Measurements from ENCODE around the gene KSR1.

GRCh38 chr17:27566671-27567562 lies 110.7 kb downstream of the KSR1 start:
- TF ChIP-seq, protein P1, sequence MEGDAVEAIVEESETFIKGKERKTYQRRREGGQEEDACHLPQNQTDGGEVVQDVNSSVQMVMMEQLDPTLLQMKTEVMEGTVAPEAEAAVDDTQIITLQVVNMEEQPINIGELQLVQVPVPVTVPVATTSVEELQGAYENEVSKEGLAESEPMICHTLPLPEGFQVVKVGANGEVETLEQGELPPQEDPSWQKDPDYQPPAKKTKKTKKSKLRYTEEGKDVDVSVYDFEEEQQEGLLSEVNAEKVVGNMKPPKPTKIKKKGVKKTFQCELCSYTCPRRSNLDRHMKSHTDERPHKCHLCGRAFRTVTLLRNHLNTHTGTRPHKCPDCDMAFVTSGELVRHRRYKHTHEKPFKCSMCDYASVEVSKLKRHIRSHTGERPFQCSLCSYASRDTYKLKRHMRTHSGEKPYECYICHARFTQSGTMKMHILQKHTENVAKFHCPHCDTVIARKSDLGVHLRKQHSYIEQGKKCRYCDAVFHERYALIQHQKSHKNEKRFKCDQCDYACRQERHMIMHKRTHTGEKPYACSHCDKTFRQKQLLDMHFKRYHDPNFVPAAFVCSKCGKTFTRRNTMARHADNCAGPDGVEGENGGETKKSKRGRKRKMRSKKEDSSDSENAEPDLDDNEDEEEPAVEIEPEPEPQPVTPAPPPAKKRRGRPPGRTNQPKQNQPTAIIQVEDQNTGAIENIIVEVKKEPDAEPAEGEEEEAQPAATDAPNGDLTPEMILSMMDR (conservative IDR thresholded peaks at IDR 0.05; ENCODE audit: low read depth in 2 of 2), result no peak
- no peak for TF ChIP-seq CREB1 (CRISPR knock-in tag; IDR thresholded peaks at IDR 0.05; ENCODE audit: low read depth)
- TF ChIP-seq EZH2 (IDR thresholded peaks at IDR 0.05; ENCODE audit: low read depth, unreplicated experiment), result no peak
